Gastroesophageal sphincter (tissue), 3 donors: ENCODE results near the gene ACSF3.

ENCODE experiments used
- CTCF ChIP-seq, 4 experiments: fragments of 200-600 bp in 2 of 4; fragments of 450-650 bp in 2 of 4; sonication (generic) in 1 of 4; IDR thresholded peaks; one replicate each; pipeline ENCODE4 v1.5.1; 2017 to 2019; ENCODE audit warnings: antibody characterized with exemption in 4 of 4, mild to moderate bottlenecking in 2 of 4, moderate library complexity in 2 of 4
- POLR2A ChIP-seq, 2 donors: fragments of 450-650 bp; IDR thresholded peaks; one replicate each; pipeline ENCODE4 v1.6.1; 2017; ENCODE audit warnings: antibody characterized with exemption in 2 of 2, mild to moderate bottlenecking in 2 of 2, moderate library complexity in 1 of 2

DNA sequence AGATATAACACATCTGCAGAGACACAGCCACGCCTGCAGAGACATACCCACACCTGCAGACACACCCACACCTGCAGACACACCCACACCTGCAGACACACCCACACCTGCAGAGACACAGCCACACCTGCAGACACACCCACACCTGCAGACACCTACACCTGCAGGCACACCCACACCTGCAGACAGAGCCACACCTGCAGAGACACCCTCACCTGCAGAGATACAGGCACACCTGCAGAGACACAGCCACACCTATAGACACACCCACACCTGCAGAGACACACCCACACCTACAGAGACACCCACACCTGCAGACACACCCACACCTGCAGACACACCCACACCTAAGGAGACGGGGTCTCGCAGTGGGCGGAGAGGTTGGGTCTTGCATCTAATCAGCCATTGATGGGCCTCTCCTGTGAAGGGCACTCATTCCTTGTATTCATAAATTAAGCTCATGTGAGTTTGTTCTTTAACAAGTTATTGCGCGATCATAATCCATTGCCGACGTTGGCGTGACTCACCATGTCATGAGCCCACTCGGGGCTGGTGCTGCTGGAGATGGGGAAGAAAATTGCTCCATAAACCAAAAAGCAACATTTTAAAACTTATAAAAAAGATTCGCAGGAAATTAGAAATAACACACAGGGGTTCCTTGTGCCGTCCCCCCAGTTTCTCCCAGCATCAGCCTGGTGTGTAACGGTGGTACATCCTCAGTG, 49.0 kb downstream of the ACSF3 start:
- TF ChIP-seq CTCF (IDR thresholded peaks at IDR 0.05) (no peak), POLR2A (IDR thresholded peaks at IDR 0.05) (no peak)
